Measurements from ENCODE around the gene TTC19. TPM values are rescaled to one million over a fixed set of nuclear protein-coding genes. Genes with fewer than 3 reads are reported as not detected.

Gene TTC19
- total and polyA plus RNA-seq, 2 of the 8 experiments (the other 6 are each of a cell fraction or from before 2014, with no cell fraction given), result 11.8 to 55.0 TPM

DNA sequence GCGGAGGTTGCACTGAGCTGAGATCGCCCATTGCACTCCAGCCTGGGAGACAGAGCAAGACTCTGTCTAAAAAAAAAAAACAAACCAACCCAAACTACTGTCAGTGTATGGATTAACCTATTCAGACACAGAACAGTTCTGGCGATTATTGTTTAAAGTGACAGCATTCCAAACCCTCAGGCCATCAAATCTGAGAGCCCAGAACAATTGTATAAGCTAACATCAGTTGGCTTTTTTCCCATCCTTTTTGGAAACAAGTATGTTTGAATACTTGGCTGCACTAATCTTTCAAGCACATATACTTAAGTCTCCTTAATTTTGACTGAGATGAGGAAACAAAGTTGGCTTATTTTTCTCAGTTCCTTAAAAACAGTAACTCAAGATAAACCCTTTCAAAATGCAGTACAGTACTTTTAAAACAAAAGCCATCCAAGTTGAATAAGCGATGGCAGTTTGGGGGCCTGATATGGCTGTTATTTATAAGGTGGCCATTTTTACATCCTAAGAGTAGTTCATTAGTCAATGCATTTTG is 1.5 kb upstream of the TTC19 start:
- Histone ChIP-seq H2AK5ac (ENCODE audit: low read depth, low read length) (no peak overlapping the region), H2BK15ac (ENCODE audit: low read length) (no peak overlapping the region), H3K79me2 (ENCODE audit: control insufficient read depth in 1 of 2, insufficient read depth in 2 of 2, low read length in 2 of 2) (peaks cover 10 to 29% of the 10 kb centered on the region in 2 experiments), H2BK120ac (replicated peaks; ENCODE audit: low read depth, low read length) (no peak overlapping the region), H3K27me3 (replicated peaks in 1 of 4; ENCODE audit: control insufficient read depth in 3 of 4, extremely low read depth in 1 of 4, insufficient read depth in 3 of 4, low read length in 3 of 4) (no peaks in the 10 kb centered on the region), H3K36me3 (ENCODE audit: control insufficient read depth in 2 of 4, insufficient read depth in 4 of 4, low read length in 3 of 4) (peaks cover 8 to 21% (median 17%) of the 10 kb centered on the region in 4 experiments), H2BK20ac (ENCODE audit: low read length) (no peak overlapping the region), H4K8ac (ENCODE audit: extremely low read depth, insufficient read depth, low read length) (no peak overlapping the region), H4K20me1 (replicated peaks in 1 of 2; ENCODE audit: control insufficient read depth in 1 of 2, insufficient read depth in 2 of 2, low read length in 2 of 2) (peaks cover 3 to 4% of the 10 kb centered on the region in 2 experiments), H4K91ac (replicated peaks; ENCODE audit: insufficient read length, low read length) (no peak overlapping the region), H3K14ac (ENCODE audit: insufficient read length) (no peak overlapping the region), H3K4ac (replicated peaks; ENCODE audit: insufficient read length, low read depth, low read length) (no peak overlapping the region), H4K5ac (ENCODE audit: insufficient read length, low read depth, low read length) (no peak overlapping the region), H3K4me1 (replicated peaks in 1 of 4; ENCODE audit: control insufficient read depth in 3 of 4, insufficient read depth in 4 of 4, low read length in 3 of 4) (peaks cover 0 to 6% (median 2%) of the 10 kb centered on the region in 4 experiments; a peak in 3 of 7 replicates), H2BK5ac (ENCODE audit: low read depth, low read length) (no peak overlapping the region), H3K9me3 (ENCODE audit: insufficient read depth in 2 of 2, low read depth in 1 of 2, low read length in 1 of 2) (no peaks in the 10 kb centered on the region; a peak in 1 of 4 replicates), H3K79me1 (ENCODE audit: low read depth, low read length) (peaks cover 8% of the 10 kb centered on the region), H3K9ac (replicated peaks in 1 of 4; ENCODE audit: extremely low read depth in 1 of 4, low read depth in 3 of 4, low read length in 3 of 4) (no peak overlapping the region), H3K27ac (ENCODE audit: low read depth, low read length) (no peak overlapping the region), H3K4me2 (ENCODE audit: insufficient read depth in 1 of 2, low read depth in 2 of 2, low read length in 2 of 2) (0 out of 4 replicates have a peak overlapping the region, but pooled peaks of 1 of the 2 experiments have one; percentile 50), H2AFZ (ENCODE audit: low read length) (no peak overlapping the region), H3K18ac (ENCODE audit: extremely low read depth, low read length) (no peak overlapping the region), H2BK12ac (ENCODE audit: low read depth, low read length) (no peak overlapping the region), H3K23ac (ENCODE audit: insufficient read length) (no peak overlapping the region), H3K4me3 (ENCODE audit: extremely low read depth in 1 of 4, insufficient read depth in 2 of 4, low read depth in 3 of 4, low read length in 4 of 4) (peak overlapping the region in 1 of 4 experiments; percentile 85; a peak in 1 of 8 replicates), H3K56ac (replicated peaks; ENCODE audit: insufficient read length, low read depth, low read length) (no peak overlapping the region), H3K23me2 (ENCODE audit: low read depth, low read length) (peaks cover 4% of the 10 kb centered on the region)
- FAIRE-seq (no peak), DNase-seq (ENCODE audit: low read depth in 1 of 2, low spot score in 2 of 2) (peak in 1 of 2 experiments; percentile 4)
- CTCF ChIA-PET (ENCODE audit: partially characterized antibody), result interaction anchor here (0.9 to 4.6 kb wide), 10 partner anchors 16 to 170 kb away, joined by 3 to 38 read pairs (median 4); partner anchors contain the start of gene ADORA2B
- POLR2A ChIA-PET (ENCODE audit: partially characterized antibody), result interaction anchor here (1.5 to 4.5 kb wide), 5 partner anchors 11 to 219 kb away, joined by 6 to 41 read pairs (median 14); partner anchors contain the start of genes ADORA2B and PIGL
- 85% methylated on average over 3 of the region's 4 CpGs; no CpG with 5 or more reads in 1 of the 2 experiments for WGBS, 2 experiments (ENCODE audit: extremely low coverage in 1 of 2, insufficient coverage in 1 of 2, insufficient read length in 1 of 2, insufficient replicate concordance in 2 of 2, low coverage in 1 of 2, low lambda C conversion rate in 2 of 2, missing lambda C conversion rate in 1 of 2)
- TF ChIP-seq SP4 (IDR thresholded peaks at IDR 0.05; ENCODE audit: low read length) (no peak), RNF2 (IDR thresholded peaks at IDR 0.05; ENCODE audit: borderline replicate concordance, low read depth, low read length, missing control alignments, poor library complexity, severe bottlenecking) (no peak), CTBP2 (IDR thresholded peaks at IDR 0.05; ENCODE audit: borderline replicate concordance, insufficient read depth, insufficient read length, low read length) (no peak), HDAC2 (IDR thresholded peaks at IDR 0.05; ENCODE audit: borderline replicate concordance in 1 of 2, low read depth in 2 of 2, low read length in 2 of 2) (no peak), RFX5 (IDR thresholded peaks at IDR 0.05; ENCODE audit: borderline replicate concordance, low read depth, low read length) (no peak), BACH1 (IDR thresholded peaks at IDR 0.05; ENCODE audit: low read length) (no peak), RBBP5 (IDR thresholded peaks at IDR 0.05; ENCODE audit: borderline replicate concordance, low read depth, low read length) (no peak), CBX8 (IDR thresholded peaks at IDR 0.05; ENCODE audit: borderline replicate concordance, low read depth, low read length) (no peak)

Measured in H1 (cell line).